HG02973 (cell line): Measurements from ENCODE around the gene OR5M3.

Experiments used
- ATAC-seq: cut with Tn5 transposase; IDR thresholded peaks from one replicate; pipeline ENCODE4 v1.9.1; 2021; ENCODE audit warnings: moderate library complexity; ENCODE audit not compliant: unreplicated experiment

OR5M3 gene

DNA sequence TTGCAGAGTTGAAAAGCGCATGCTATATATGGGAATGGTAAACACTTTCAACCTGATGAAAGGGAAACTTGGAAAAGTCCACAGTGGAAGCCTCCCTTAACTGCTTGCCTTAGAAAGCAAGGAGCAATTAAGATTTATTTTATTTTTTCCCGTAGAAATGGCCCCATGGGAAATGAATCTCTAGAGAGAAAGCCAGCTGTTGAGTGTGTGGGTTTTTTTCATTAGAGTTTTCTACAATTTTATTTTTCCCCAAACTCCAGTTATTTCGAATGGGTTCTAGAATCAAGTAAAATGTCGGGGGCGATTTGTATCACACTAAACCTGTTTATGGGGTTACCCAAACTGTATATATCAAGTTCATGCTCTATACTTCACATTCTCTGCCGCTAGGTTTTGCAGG is at the start of gene OR5M3:
OR5M3 (minus strand) TSS at position 101 of the 400 bp plus-strand sequence. CDS start 2,855 bp downstream, outside the sequence.
- no peak for ATAC-seq

- ATAC-seq: no peak
Measured at GRCh38 chr11:56522008-56522407, 48.9 kb upstream of the OR5M3 start.

DNA sequence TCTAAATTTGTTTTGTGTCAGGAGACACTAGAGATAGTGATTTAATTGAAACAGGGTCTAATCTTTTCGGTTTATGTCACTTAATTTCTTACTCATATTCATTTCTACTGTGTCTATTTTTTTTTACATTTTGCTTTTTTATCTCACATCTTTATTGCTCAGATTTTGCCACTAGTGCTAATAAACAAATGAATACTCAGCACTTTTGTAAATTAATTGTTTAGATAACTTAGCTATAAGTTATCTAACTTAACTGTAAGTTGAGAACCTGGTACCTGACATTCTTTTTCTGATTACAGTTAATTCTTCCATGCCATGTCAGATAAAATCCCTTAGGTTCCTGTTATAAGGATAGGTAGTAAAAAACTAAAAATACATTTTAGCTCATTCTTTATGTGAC is 40.1 kb upstream of the OR5M3 start:
- ATAC-seq: no peak

DNA sequence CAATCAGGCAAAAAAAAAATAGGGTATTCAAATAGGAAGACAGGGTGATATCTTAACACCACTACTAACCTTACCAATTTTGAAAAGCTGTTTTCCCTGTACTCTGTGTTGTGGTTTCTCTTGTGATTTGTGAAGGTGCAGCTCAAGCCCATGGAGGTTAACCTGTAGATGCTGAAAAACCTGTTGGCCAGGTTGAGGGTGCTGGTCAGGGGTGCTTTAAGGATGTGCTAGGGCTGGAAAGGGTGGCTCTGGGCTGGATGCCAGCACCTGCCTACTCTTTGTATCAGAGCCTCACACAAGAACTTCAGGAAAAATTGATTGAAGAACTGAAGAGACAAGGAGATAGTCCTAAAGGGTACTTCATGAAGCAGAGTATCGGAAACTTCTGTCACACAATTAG is 36.3 kb upstream of the OR5M3 start:
- ATAC-seq: no peak

DNA sequence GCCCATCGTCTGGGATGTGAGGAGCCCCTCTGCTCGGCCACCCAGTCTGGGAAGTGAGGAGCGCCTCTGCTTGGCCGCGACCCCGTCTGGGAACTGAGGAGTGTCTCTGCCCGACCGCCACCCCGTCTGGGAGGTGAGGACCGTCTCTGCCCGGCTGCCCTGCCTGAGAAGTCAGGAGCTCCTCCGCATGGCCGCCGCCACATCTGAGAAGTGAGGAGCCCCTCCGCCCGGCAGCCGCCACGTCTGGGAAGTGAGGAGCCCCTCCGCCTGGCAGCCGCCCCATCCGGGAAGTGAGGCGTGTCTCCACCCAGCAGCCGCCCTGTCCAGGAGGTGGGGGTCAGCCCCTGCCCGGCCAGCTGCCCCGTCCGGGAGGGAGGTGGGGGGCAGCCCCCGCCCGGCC is 23.9 kb upstream of the OR5M3 start:
- no peak for ATAC-seq

DNA sequence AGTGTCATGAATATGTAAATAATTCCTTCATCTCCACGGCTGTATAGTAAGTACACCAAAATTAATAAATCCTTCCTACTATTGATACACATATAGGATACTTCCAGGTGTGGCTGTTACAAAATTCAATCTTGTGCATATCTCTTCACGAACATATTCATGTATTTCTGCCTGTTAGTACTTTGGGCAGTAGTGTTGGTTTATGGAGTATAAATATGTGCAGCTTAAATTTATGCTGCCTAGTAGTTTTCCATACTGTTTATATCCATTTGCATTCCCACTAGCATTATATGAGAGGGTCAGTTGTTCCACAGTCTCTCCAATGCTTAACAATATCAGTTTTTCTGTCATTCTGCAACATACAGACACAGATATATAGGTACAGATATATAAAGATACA is 22.0 kb upstream of the OR5M3 start:
- ATAC-seq: no peak

DNA sequence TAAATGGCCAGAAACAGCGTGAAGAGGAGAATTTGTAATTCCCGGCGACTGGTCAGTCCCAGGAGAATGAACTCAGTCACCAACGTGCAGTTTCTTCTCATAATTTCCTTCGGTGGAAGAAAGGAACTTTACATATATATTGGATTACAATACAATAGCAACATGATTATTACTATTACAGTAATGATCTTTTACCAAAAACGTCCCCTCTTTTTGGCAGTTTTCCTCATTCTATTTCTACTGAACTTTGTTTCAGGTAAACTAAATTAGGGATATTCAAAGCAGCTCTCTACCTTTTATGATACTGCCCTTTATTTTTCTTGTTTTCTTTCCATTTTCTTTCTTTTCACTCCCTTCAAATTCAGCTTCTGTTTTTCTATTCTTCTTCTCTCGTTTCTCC is 18.1 kb upstream of the OR5M3 start, which contains the start of gene OR5M8:
OR5M8 (minus strand) TSS at position 101 of the 400 bp plus-strand sequence; CDS start at position 101, 0 bp downstream.
- no peak for ATAC-seq

GRCh38 chr11:56486801-56487200 is 13.6 kb upstream of the OR5M3 start:
- no peak for ATAC-seq

- ATAC-seq: no peak
Measured at GRCh38 chr11:56474729-56475235, 1.6 kb upstream of the OR5M3 start.

- no peak for ATAC-seq
Measured at GRCh38 chr11:56457076-56457475, 16.1 kb downstream of the OR5M3 start.

GRCh38 chr11:56453521-56453920 is 19.6 kb downstream of the OR5M3 start:
- no peak for ATAC-seq
